Measurements from ENCODE around the gene PODXL.

DNA sequence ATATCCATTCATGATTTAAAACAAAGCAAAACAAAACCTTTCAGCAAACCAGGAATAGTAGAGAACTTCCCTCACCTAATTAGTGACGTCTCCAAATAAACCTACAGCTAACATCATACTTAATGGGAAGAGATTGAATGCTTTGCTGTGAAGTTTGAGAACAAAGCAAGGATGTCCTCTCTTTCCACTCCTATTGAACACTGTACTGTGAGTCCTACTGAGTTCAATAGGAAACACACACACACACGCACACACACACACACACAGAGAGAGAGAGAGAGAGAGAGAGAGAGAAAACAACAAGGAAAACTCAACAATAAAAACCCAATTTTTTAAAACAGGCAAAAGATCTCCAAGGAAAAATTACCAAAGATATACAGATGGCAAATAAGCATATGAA, 32.3 kb downstream of the PODXL start:
- TF ChIP-seq, protein P1, sequence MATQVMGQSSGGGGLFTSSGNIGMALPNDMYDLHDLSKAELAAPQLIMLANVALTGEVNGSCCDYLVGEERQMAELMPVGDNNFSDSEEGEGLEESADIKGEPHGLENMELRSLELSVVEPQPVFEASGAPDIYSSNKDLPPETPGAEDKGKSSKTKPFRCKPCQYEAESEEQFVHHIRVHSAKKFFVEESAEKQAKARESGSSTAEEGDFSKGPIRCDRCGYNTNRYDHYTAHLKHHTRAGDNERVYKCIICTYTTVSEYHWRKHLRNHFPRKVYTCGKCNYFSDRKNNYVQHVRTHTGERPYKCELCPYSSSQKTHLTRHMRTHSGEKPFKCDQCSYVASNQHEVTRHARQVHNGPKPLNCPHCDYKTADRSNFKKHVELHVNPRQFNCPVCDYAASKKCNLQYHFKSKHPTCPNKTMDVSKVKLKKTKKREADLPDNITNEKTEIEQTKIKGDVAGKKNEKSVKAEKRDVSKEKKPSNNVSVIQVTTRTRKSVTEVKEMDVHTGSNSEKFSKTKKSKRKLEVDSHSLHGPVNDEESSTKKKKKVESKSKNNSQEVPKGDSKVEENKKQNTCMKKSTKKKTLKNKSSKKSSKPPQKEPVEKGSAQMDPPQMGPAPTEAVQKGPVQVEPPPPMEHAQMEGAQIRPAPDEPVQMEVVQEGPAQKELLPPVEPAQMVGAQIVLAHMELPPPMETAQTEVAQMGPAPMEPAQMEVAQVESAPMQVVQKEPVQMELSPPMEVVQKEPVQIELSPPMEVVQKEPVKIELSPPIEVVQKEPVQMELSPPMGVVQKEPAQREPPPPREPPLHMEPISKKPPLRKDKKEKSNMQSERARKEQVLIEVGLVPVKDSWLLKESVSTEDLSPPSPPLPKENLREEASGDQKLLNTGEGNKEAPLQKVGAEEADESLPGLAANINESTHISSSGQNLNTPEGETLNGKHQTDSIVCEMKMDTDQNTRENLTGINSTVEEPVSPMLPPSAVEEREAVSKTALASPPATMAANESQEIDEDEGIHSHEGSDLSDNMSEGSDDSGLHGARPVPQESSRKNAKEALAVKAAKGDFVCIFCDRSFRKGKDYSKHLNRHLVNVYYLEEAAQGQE (IDR thresholded peaks at IDR 0.05; ENCODE audit: insufficient read depth in 1 of 2, low read depth in 2 of 2, low read length in 2 of 2) = no peak
- TF ChIP-seq POLR2AphosphoS5 (IDR thresholded peaks at IDR 0.05; ENCODE audit: low read depth, low read length) = no peak
- TF ChIP-seq TAF1 (IDR thresholded peaks at IDR 0.05; ENCODE audit: borderline replicate concordance, insufficient read depth, low read length) = no peak
- TF ChIP-seq FOXP2 (optimal IDR thresholded peaks at IDR 0.05; ENCODE audit: borderline replicate concordance, extremely low read depth, extremely low read length, insufficient read depth) = no peak
